NCI-H748 (cell line): ENCODE measurements around the gene DMXL1.
"Not testable (repeated sequence)": the region's sequence is repeated elsewhere in the genome, so short reads cannot be mapped to it uniquely, and the experiment has no call there.

Experiments used
- DNase-seq: peaks from one replicate; lab custom pipeline; 2025; ENCODE audit not compliant: unreplicated experiment; lab: John Stamatoyannopoulos, UW

DMXL1 gene

GRCh38 chr5:119063579-119064379 is 7.1 kb upstream of the DMXL1 start:
- peak; percentile 5 for DNase-seq

GRCh38 chr5:119067450-119067849 is 3.4 kb upstream of the DMXL1 start:
- DNase-seq: no peak

DNA sequence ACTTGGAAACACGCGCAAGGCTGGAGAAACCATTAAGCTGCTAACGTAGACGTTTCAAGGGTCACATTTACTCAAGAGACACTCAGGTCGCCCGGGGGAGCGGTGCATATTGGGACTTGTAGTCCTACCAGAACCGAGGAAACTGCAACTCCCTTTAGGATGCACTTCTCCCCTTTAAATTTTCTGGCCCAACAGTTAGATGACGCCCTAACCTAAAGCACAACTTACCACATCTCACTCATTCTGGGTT is 384 bp upstream of the DMXL1 start:
- DNase-seq: peak; percentile 96

- DNase-seq: no peak
Observed at GRCh38 chr5:119071561-119071995, 691 bp downstream of the DMXL1 start.

- no peak for DNase-seq
Observed at GRCh38 chr5:119072496-119072895, 1.6 kb downstream of the DMXL1 start.

- not testable (repeated sequence) for DNase-seq
Observed at GRCh38 chr5:119073746-119074337, 3.0 kb downstream of the DMXL1 start.

DNA sequence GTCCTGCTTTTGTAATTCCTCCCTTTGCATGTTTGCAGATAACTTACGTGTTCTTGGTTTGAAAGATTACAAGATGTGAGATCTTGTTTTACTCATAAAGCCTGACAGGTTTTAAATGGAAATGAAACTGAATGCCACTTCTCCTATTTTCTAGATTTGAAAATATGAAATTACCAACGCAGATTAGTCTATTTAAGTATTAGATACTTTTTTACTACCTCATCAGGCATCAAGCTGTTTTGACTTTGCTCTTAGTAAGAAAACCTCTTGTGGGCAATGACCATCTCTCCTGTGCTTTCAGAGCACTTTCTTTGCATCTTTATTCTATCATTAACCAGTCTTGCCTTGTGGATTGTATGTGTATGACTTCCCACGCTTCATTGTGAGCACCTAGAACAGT is 3.5 kb downstream of the DMXL1 start:
- no peak for DNase-seq

DNA sequence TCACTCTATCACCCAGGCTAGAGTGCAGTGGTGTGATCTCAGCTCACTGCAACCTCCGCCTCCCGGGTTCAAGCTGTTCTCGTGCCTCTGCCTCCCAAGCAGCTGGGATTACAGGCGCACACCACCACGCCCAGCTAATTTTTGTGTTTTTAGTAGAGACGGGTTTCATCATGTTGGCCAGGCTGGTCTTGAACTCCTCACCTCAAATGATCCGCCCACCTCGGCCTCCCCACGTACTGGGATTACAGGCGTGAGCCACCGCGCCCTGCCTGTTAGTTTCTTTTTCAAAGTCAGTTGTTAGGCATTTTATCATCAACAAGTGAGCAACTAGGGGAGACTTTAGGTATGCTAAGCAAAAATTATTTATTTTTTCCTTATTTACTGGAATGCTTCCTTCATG is 4.4 kb downstream of the DMXL1 start:
- DNase-seq: not testable (repeated sequence)

DNA sequence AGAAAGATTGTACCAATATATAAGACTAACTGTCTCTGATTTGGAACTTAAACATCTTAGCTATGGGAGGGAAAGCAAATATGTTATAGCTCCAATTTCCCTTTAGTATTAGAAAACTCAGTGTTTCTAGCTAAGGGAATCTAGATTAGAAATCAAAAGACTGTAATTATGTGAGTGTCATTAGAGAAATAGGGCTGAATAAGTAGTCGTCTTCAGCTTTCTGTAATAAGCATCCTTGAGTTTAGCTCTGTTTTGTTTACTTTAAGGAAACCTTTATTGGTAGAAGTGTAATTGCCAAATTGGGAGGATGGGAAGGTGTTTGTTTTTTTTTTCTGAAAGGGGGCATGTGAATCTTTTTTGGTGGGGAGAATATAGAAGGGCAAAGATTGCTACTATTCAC is 5.2 kb downstream of the DMXL1 start:
- DNase-seq: no peak

- DNase-seq: no peak
Observed at GRCh38 chr5:119077444-119077843, 6.6 kb downstream of the DMXL1 start.

GRCh38 chr5:119078071-119078846 is 7.4 kb downstream of the DMXL1 start:
- DNase-seq: no peak

- no peak for DNase-seq
Observed at GRCh38 chr5:119078861-119079260, 8.0 kb downstream of the DMXL1 start.

DNA sequence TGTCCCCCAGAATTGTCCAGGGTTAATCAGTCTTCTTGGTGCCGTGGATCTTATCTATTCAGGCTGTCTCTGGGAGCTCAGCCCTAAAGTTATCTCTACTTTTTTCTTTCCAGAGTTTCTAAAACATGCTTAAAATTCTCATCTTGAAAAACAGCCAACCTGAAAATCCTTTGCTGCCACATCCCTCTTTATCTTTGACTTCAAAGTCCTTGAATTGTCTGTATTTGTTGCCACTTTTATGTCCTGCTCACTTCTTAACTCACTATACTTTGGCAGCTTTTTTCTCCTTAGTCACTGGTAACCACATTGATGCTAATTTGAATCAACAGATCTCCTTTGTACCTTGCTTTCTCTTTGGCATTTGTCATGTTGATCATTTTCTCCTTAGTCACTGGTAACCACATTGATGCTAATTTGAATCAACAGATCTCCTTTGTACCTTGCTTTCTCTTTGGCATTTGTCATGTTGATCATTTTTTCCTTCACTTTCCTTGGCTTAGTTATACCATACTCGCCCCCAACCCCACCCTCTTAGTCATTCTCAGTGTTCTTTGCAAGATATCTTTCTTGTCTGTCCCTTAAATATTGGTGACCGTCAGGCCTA is 8.5 kb downstream of the DMXL1 start:
- no peak for DNase-seq

GRCh38 chr5:119080936-119081335 is 10.0 kb downstream of the DMXL1 start:
- DNase-seq: no peak

- no peak for DNase-seq
Observed at GRCh38 chr5:119082691-119083090, 11.8 kb downstream of the DMXL1 start.

DNA sequence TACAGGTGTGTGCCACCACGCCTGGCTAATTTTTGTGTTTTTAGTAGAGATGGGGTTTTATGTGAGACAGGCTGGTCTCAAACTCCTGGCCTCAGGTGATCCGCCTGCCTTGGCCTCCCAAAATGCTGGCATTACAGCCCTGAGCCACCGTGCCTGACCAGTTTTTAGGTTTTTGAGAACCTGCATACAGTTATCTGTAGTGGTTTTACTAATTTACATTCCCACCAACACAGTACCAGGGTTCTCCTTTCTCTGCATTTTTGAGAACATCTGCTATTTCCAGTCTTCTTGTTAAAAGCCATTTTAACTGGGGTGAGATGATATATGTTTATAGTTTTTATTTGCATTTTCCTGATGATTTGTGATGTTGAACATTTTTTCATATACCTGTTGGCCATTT is 12.8 kb downstream of the DMXL1 start:
- DNase-seq: no peak

DNA sequence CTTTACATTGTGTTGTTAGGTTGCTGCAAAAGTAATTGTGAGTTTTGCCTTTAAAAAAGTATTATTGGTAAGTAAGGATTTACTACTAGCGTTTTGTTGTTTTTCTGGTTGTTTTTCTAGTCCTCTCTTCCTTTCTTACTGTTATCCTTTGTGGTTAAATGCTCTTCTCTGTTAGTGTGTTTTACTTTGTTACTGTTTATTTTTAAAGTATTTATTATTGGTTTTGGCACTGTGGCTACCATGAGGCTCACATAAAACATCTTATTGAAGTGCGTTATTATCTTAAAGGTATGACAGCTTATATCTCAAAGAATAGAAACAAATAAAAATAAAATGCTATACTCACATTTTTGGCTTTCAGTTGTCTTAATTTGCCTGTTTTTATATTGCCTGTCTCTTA is 17.6 kb downstream of the DMXL1 start:
- no peak for DNase-seq

- DNase-seq: no peak
Observed at GRCh38 chr5:119095611-119096010, 24.7 kb downstream of the DMXL1 start.

DNA sequence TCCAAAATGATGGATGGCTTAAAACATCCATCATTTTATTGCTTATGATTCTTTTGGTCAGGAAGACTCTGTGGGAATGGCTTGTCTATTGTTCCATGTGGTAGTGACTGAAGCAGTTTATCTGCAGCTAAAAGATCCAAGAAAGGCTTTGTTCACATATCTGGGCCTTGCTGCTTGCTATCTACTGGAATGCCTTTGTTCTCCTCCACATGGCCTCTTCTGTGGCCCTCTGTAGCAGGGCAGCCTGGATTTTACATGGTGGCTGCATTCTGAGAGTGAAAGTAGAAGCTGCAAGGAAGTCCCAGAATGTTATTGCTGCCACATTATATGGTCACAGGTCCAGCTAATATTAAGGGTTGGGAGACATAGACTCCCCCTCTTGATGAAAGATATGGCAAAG is 35.1 kb downstream of the DMXL1 start:
- no peak for DNase-seq

DNA sequence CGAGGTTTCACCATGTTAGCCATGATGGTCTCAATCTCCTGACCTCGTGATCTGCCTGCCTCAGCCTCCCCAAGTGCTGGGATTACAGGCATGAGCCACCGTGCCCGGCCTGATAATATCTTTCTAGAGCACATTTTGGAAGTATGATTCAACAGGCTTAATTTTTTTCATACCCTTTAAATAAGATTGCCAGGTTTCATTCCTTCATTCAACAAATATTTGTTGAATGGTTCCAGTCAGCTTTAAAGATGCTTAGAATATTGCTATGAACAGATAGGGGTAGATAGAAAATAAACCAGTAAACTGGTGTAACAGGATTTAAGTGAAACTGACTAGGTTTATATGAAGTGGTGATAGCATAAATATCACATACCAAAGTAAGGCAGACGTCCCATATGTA is 41.3 kb downstream of the DMXL1 start:
- no peak for DNase-seq

DNA sequence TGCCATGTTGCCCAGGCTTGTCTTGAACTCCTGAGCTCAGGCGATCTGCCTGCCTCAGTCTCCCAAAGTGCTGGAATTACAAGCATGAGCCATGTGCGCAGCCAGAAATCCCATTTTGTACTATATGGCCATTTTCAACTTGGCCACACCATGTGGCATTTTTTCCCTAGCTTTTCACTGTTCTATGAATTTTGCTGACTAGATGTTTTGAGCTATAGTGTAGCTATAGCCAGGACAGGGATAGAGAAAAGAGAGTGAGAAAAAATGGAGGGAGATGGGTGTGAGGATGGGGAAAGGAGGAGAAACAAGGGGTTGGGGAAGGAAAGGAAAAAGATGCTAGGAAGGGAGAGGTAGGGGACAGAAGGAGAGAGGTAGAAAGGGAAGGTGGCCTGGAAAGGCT is 46.4 kb downstream of the DMXL1 start:
- DNase-seq: no peak

- no peak for DNase-seq
Observed at GRCh38 chr5:119118000-119118399, 47.1 kb downstream of the DMXL1 start.
